Cardiac fibroblast (primary cell): ENCODE measurements around the gene BMX.

Experiments used
- DNase-seq, 2 donors: peaks; one replicate each; pipeline versions ENCODE4 v3.0.0 to v3.0.0-alpha.2; 2010; ENCODE audit warnings: low read depth in 2 of 2
- H3K4me3 ChIP-seq, 2 donors: replicated peaks in 1 of 2; 1 replicate in 1 of 2; 2 replicates in 1 of 2; pipeline ENCODE4 v1.5.1; 2011; ENCODE audit warnings: low read depth in 2 of 2, low read length in 2 of 2, mild to moderate bottlenecking in 2 of 2, moderate library complexity in 1 of 2
- TF ChIP-seq, protein P1 (sequence below): IDR thresholded peaks from one replicate; pipeline ENCODE4 v1.5.1; 2011; ENCODE audit warnings: low read depth, mild to moderate bottlenecking, low read length, inconsistent platforms

The BMX gene

DNA sequence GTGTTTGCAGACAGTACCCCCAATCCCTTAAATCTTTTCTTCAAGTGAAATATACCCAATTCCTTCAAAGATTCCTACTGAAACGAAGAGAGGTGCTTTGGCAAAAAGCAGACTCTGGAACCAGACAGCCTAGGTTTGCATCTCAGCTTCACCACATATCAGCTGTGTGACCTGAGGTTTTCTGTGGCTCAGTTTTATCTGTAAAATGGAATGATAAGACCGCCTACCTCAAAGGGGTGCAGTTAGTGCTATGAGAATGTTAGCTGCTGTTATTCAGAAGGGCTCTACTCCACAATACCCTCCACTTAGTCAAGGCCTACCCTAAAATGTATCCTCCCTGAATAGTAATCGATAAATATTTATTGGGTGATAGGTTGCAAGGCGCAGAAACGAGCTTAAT lies 8.1 kb upstream of the BMX start:
- DNase-seq = no peak
- peak overlapping the region; percentile 47 to 61 for H3K4me3 ChIP-seq
- TF ChIP-seq, protein P1, sequence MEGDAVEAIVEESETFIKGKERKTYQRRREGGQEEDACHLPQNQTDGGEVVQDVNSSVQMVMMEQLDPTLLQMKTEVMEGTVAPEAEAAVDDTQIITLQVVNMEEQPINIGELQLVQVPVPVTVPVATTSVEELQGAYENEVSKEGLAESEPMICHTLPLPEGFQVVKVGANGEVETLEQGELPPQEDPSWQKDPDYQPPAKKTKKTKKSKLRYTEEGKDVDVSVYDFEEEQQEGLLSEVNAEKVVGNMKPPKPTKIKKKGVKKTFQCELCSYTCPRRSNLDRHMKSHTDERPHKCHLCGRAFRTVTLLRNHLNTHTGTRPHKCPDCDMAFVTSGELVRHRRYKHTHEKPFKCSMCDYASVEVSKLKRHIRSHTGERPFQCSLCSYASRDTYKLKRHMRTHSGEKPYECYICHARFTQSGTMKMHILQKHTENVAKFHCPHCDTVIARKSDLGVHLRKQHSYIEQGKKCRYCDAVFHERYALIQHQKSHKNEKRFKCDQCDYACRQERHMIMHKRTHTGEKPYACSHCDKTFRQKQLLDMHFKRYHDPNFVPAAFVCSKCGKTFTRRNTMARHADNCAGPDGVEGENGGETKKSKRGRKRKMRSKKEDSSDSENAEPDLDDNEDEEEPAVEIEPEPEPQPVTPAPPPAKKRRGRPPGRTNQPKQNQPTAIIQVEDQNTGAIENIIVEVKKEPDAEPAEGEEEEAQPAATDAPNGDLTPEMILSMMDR = no peak

DNA sequence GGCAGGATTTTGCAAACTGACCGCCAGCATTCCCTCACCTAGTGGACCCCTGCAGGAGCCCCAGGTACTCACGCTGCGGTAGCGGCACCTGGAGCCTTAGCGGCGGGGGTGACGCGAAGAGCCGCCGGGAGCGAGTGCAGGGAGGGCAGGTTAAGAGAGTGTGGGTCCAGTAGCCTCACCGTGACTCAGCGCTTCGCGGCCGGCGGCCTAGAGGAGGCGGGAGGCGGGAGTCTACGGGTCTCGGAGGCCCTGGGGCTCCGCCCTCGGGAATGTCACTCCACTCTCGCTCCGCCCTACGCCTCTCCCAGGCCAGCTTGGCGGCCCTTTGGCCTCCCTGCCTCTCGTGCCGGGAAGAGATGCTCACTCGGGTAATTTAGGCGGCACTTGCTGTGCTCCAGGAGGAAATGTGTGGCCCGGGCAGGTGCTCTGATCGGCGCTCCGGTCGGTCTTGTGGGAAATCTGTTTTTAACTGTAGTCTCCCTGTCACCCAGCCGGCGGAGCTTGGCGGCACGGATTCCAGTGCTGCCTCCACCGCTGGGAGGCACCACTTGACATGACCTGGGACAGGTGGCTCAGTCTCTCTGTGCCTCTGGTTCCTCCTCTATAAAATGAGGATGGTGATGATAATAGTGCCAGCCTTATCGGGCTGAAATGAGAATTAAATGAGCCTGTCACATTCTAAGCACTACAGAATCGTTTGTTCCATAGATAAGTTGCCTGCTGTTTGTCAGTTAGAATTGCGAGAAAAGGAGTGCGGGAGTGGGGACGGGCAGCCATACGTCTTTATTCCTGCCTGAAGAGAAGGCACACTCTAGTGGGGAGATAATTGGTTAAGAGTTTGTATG lies 7.3 kb upstream of the BMX start, which contains the start of gene PIR:
Gene PIR (minus strand): TSS at position 216 of the 845 bp plus-strand sequence. CDS start 2,076 bp downstream, outside the sequence.
- H3K4me3 ChIP-seq = peak within 1 kb of the TSS; percentile 47 to 61
- peak; percentile 78 to 84 for DNase-seq
- TF ChIP-seq, protein P1 = peak; percentile 42

DNA sequence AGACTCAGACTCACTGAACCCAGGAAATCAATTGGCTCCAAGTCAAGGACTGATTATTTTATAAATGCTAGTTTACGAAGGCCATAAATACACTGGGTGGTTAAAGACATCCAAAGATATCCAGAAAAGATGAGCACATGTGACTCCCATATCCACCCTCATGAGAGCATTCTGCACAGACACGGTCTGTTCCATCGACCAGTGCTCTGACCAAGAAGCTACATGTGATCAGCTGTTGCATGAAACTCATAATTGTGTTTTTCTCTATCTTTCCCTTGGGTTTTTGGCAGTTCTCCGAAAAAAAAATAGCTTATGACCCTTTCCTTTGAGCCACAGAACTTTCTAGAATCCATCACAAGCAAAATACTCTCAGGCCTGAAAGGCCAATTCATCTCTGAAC lies 4.8 kb upstream of the BMX start:
- TF ChIP-seq, protein P1 = no peak
- no peak overlapping the region for H3K4me3 ChIP-seq
- no peak for DNase-seq

DNA sequence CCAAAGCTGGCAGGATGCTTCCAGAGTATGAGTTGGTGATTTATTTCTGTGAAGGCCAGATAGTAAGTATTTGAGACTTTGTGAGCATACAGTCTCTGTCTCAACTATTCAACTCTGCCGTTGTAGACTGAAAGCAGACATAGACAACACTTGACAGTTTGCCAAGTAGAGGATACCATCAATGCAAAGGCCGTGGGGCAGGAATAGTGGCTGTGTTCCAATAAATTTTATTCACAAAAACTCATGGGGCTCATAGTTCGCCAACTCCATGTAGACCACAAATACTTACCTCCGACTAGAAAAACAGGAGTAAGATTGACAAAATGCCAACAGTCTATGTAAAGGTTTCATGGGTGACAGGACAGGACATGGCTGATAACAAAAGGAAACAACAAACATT lies 3.8 kb upstream of the BMX start:
- TF ChIP-seq, protein P1 = no peak
- no peak for DNase-seq

DNA sequence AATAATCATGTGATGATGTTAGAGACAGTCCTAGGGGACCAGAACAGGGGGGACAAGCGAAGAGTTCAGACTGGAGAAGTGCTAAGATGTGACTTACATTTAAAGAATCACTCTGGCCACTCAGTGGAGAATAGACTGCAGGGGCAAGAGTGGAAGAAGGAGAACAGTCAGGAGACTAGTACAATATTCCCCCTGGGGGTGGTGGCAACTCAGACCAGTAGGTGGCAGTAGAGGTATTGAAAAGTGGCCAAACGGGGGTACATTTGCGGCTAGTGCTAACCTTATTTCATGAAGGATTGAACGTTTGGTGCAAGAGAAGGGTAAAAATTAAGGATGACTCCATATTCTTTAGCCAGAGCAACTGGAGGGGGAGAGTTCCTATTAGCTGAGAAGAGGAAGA lies 2.7 kb upstream of the BMX start:
- TF ChIP-seq, protein P1 = peak; percentile 55
- no peak overlapping the region for H3K4me3 ChIP-seq
- peak; percentile 51 to 73 for DNase-seq

More for the DNA sequence above, 3.8 kb upstream of the BMX start:
- H3K4me3 ChIP-seq = no peak overlapping the region

DNA sequence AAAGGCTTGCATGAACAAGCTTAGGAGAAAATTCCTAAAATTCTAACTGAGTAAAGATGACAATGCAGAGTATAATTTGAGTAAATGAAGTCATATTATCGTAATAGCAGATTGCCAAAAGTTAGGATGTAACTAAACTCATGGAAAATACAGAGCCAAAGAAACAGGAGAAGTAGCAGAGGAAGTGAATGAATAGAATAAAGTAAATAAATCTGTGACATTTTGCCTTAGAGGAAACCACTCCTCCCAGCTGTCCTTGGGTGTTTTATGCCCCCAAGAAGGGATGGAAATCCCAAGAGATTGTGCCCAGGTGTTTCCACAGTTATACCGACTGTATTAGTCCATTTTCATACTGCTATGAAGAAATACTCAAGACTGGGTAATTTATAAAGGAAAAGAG lies 1.9 kb upstream of the BMX start:
- no peak for DNase-seq
- no peak overlapping the region for H3K4me3 ChIP-seq
- TF ChIP-seq, protein P1 = no peak
